HG03469 (cell line): ENCODE measurements around the gene AMPH.

Experiments
- ATAC-seq: cut with Tn5 transposase; IDR thresholded peaks from one replicate; pipeline ENCODE4 v1.9.1; 2021; ENCODE audit warnings: mild to moderate bottlenecking, moderate library complexity, moderate number of reproducible peaks; ENCODE audit not compliant: unreplicated experiment

AMPH gene

DNA sequence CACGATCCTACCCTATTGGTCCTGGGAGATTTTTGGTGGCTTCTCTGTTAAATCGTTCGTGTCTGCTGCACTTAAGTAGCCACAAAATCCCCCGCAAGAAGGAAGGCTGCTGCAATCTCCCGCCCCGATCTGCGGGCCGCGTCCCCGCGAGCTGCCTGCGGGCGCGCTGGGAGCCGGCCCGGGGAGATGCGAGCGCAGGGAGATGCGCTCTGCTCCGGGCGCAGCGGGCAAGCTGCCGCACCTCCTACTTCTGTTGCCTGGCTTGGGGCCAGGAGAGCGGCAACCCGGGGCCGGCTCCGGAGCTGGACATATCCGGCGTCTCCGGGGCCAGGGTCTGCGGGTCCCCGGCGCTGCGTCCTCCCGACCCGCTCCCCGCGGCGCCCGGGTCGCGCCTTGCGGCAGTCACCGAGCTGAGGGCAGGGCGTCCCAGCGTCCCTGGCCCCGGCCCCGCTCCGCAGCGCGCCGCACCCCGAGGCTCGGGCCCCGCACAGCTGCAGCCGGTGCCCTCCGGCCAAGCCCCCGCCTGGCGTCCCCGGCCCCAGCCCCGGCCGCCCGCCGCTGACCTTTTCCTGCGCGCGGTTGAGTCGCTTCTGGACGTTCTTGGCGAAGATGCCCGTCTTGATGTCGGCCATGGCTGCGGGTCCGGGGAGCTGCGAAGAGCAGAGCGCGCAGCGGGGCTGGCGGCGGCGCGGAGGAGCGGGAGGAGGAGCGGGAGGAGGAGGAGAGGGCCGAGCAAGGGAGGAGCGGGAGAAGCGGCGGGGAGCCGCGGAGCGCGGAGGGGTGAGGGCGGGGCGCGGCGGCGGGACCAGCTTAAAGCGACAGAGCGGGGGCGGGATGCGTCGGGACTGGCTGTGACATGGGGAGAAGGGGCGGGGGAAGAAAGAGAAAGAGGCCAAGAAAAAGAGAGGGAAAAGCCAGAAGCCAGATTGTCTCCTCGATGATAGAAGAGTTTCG is at the start of gene AMPH:
AMPH (minus strand) TSS at position 654 of the 954 bp plus-strand sequence; CDS start at position 632, 22 bp downstream.
- ATAC-seq, result no peak

DNA sequence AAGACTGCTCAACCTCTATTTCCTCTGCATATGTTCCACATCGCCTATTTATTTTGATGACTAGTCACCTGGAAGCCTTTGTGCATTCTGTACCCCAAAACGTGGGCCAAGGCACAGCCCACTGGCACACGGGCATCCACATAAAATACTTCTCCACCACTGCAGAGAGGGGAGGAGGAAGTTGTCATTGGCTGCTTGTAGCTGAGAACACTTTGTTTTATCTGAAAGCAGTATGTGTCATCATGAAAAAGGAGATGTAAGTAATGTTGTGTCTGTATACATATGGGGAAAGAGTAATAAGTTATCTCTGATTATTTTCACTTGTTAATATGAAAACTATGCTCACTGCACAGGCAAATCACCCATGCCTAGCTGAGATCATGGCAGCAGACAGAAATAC is 48.2 kb upstream of the AMPH start:
- ATAC-seq, result no peak

DNA sequence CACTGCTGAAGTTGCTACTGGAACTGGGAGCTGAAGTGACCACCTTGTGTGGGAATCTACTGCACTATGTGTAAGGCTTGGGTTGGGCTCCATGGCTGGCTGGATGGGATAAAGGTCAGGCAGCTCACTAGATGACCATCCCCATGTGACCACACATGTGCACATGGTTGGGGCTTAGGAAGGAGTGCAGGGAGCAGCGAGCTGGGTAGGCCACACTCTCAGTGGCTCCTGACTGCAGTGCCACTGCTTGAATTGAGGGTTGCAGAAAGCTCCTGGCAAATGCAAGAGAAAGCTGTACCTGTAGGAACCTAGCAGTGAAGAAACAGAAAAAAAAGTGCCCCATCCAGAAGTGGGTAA is 47.5 kb upstream of the AMPH start:
- no peak for ATAC-seq

DNA sequence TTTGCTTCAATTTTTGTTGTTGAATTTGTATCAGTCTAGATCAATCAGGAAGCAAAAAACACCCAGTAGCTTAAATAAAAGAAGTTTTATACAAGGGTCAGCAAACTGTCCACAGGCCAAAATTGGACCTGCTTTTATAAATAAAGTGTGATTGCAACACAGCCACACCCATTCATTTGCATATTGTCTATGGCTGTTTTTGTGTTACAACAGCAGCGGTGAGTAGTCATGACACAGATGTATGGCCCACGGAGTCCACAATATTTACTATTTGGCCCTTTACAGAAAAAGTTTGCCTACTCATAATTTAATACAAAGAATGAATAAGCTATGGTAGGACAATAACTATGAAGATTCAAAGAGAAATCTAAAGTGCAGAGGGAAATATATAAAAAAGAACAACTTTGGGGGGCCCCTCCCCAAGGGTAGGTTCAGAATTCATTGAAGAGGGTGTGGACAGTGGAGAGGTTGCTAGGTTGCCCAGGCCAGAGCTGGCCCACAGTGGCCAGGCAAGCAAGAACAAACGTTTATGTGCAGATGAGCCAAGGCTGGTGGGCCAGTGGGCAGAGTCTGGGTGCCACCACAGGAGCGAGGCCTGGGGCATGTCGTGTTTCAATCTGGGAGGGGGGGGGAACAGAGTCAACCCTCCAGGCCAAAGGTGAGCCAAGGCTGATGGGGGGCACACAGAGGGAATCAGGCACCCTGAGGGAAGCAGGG is 47.0 kb upstream of the AMPH start:
- ATAC-seq, result no peak

DNA sequence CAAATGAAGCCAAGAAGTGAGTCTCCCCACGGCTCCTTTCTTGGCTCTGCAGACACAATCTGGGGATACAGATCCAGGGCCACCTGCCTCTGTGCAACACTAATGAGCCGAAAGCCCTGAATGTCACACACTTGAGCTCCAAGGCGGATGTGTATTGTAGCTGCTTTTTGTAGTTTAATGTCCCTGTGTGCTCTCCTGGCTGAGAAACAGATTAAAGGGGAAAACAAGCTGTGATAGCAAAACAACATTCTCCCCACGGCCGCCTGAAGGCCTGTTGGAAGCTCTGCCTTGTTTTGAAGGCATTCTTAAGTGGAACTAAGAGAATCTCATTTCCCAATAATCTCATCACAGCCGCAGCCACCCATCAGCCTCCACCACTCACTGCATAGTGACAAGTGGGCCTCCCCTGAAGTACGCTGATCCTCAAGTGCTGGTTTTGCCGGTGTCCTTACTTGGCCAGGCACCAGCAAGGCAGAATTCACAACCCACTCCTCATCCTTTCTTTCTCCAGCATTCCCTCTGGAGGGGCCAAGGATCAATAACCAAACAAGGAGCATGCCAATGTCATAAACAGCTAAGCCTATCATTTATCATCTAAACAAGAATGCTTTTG is 44.4 kb upstream of the AMPH start:
- ATAC-seq, result no peak

DNA sequence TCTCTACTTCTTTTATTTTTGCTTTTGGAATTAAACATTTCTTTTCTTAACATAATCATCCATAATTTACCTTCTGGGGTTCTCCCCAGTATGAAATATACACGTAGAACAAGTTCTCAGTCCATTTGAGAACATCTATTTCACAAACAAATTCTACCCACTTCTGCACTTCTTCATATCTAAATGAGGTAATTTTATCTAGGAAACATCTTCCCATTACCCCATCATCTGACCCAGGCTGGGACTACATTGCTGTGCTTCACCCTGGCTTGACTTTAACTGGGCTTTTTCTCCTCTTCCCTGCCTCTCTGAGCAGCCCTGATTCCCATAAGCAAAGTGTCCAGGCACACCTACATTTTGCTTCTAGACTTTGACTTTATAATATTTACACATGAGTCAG is 43.3 kb upstream of the AMPH start:
- ATAC-seq, result no peak

DNA sequence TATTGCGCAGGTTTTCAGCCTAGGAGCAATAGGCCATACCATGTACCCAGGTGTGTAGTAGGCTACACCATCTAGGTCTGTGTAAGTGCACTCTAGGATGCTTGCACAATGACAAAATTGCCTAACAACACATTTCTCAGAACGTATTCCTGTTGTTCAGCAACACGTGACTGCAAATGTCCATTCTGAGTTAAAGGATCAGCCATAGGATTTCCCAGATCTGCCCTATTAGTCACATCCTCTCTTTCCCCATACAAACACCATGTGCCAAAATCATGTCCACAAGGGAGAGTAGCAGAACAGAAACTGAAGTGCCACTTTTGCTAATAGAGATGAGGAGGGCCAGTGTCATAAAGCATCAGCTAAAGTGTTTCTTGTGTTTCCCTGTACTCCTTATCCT is 42.6 kb upstream of the AMPH start:
- ATAC-seq, result no peak

DNA sequence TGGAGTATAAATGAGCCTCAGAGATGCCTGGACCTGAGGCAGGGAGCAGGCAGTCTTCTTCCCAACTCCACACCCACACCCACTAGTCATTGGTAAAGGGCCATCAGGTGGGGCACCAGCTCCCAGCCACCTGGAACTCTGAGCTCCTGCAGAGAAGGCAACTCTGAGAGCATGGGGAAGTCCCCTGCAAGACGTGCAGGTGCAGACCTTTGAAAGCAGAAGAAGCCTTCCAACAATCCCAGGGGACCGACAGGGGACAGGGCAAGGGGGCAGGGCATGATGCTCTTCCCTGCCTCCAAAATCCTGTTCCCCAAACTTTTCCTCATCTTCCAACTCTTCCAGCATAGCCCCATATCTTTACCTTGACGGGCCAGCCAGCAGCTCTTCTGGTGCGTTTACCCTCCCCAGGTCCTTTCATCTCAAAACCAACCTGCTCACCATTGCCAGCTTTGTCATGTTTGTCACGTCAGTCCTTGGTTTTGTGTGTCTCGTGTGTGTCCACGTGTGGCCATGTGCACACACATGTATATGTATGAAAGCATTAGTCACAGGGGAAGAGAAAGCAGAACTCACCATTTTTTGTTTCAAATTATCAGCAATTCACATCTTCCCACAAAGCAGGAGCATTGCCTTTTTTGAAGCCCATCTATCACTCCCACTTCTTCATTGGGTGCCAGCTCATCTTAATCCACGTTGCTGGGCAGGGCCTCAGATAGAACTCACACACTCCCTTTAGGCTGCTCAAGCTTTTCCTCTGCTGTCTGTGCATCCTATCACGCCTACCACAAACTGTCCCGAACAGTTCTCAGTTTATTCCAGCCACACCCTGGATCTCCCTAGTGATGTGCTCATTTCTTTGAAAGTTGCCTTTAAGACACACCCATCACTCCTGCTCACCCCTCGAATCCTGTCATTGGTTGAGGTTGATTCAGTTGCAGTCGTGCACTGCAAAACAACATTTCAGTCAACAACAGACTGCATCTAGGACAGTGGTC is 41.0 kb upstream of the AMPH start:
- peak; percentile 42 for ATAC-seq

DNA sequence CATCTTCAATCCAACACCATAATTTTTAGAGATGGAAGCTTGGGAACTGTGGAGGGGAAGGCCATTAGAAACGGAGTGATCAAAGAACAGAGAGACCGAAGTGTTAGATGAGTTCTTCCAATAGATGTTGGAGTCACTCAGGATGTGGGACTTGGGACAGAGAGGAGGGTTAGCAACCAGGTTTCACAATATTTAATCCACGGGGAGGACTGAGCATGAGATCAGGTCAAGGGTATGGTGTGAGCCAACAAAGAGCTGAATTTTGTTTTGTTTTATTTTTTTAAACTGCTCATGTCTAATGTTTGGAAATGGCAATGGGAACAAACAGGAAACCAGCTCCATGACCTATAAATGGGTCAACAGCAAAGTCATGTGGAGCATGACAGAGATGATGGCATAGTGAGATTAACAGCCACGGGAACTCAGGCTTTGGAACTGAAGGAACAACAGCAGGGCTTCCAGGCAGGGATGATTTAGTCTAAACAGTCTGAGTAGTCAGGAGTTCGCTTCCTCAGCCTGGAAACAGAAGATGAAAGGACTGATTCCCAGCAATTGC is 38.9 kb upstream of the AMPH start:
- ATAC-seq, result no peak

DNA sequence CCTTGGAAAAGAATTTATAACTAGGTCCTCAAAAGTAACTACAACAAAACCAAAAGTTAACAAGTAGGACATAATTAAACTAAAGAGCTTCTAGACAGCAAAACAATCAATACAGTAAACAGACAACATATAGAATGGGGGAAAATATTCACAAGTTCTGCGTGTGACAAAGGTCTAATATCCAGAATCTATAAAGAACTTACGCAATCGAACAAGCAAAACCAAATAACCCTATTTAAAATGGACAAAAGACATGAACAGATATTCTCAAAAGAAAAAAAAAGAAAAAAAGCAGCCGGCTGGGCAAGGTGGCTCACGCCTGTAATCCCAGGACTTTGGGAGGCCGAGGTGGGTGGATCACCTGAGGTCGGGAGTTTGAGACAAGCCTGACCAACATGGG is 33.8 kb upstream of the AMPH start:
- no peak for ATAC-seq

DNA sequence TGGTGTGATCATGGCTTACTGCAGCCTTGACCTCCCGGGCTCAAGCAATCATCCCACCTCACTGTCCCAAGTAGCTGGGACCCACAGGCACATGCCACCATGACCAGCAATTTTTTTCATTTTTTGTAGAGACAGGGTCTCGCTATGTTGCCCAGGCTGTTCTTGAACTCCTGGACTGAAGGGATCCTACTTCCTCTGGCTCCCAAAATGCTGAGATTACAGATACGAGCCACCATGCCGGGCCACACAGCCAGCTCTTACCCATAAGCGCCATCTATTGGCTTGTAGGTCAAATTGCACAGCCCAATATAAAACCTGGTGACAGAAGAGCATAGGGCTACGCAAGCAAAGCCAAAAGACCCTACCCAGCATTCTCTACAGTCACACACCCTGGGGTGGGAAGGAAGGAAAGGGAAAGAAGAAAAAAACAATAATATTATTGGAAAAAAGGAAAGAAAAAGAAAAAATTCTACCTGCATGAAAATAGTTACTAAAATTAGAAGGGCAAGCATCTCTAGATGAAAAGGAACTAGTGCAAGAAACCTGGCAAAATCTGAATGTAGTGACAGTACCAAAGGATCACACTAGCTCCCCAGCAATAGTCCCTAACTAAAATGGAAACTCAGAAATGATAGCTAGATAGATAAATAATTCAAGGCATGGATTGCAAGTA is 29.4 kb upstream of the AMPH start:
- peak; percentile 60 for ATAC-seq

DNA sequence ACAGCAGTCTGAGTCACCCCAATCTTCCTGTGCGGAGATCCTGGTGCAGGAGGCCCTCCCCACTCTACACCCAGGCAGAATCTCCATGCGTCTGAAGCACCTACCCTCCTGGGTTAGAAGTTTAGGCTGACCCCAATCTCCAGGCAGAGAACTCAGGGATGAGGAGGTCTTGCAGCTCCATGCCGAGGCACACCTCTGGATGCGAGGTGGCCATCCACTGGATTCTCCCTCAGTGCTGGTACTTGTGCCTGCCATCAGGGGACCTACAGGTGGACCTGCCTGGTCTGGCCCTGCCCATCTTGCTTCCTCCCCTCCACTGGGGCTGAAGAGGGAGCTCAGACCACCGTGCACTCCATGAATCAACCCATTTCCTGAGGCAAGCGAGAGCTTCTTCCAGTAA is 28.8 kb upstream of the AMPH start:
- no peak for ATAC-seq

DNA sequence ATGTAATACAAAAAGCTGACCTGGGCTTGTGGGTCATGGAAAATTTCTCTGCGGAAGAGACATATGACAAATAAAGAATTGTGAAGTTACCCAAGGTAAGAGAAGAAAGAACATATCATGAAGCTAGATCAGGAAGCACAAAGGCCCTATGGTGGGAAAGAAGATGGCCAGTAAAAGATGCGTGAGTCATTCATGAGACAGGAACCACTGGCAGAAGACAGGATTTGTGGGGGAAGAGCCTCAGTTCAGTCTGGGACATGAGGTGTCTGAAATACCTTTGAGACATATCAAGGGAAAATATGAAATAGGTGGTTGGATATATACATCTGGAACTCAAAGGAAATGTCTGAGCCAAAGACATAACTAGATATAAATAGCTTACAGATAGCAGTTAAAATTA is 27.7 kb upstream of the AMPH start:
- no peak for ATAC-seq

DNA sequence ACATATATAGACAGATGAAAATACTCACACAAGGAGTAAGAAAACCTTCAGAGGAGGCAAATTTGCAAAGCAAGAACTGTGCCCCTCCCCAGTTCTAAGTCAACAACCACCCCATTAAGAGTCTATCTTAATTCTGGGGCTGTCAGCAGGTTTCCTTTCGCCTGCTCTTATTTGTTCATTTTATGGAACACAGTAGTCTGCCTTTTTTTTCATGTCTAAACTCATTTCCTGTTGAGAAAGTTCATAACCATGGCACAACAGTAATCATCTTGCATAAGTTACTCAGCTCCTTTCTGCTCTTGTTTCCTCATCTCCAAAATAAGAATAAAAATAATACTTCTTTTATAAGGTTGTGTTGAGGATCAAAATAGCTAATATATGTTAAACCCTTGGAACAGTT is 25.8 kb upstream of the AMPH start:
- no peak for ATAC-seq

DNA sequence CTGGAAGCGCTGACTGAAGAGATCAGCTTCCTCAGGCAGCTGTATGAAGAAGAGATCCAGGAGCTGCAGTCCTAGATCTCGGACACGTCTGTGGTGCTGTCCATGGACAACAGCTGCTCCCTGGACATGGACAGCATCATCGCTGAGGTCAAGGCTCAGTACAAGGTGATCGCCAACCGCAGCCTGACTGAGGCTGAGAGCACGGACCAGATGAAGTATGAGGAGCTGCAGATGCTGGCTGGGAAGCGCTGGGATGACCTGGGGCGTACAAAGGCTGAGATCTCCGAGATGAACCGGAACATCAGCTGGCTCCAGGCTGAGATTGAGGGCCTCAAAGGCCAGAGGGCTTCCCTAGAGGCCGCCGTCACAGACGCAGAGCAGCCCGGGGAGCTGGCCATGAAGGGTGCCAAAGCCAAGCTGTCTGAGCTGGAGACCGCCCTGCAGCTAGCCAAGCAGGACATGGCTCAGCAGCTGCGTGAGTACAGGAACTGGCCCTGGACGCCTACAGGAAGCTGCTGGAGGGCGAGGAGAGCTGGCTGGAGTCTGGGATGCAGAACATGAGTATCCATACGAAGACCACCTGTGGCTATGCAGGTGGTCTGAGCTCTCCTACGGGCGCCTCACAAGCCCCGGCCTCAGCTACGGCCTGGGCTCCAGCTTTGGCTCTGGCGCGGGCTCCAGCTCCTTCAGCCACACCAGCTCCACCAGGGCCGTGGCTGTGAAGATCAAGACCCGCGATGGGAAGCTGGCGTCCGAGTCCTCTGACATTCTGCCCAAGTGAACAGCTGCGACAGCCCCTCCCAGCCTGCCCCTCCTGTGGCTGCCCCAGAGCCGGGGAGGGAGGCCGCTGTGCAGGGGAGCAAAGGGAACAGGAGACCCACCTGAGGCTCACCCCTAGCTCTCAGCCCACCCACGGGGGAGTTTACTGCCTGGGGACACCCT is 24.9 kb upstream of the AMPH start:
- ATAC-seq, result no peak

DNA sequence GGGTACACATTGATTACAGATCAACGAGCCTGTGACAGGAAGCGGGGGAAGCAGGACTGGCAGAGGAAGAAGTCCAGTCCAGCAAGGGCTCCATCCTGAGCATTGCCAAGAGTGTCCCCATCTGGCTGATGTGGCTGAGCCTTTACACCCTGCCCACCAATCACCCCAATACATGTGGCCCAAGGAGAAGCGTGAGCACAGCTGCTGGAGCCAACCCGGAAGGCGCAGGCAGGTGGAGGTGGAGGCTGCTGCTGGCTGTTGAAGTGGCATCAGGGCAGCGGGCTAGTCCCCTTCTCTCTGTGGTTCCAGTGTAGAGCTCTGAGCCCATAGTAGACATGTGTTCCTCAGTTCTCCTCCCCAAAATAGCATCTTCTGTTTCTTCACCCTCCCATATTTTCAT is 6.8 kb upstream of the AMPH start:
- no peak for ATAC-seq

DNA sequence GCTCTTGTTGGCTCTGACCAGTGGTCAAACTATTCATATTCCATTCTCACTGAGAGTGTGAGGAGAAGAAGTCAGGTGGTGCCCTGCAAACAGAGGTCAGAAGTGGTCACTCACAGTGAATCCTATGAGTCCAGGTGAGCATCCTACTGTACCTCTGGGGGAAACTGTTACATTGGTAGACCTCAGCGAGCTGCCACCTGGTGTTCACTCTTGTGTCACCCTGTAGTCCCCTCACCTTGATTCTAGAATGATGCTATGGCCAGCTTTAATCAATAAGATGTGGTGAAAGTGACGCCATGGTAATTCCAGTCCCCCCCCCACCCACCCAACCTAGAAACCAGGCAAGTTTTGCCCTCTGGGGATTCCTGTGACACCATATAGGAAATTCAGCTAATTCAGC is 1.2 kb upstream of the AMPH start:
- ATAC-seq, result no peak

DNA sequence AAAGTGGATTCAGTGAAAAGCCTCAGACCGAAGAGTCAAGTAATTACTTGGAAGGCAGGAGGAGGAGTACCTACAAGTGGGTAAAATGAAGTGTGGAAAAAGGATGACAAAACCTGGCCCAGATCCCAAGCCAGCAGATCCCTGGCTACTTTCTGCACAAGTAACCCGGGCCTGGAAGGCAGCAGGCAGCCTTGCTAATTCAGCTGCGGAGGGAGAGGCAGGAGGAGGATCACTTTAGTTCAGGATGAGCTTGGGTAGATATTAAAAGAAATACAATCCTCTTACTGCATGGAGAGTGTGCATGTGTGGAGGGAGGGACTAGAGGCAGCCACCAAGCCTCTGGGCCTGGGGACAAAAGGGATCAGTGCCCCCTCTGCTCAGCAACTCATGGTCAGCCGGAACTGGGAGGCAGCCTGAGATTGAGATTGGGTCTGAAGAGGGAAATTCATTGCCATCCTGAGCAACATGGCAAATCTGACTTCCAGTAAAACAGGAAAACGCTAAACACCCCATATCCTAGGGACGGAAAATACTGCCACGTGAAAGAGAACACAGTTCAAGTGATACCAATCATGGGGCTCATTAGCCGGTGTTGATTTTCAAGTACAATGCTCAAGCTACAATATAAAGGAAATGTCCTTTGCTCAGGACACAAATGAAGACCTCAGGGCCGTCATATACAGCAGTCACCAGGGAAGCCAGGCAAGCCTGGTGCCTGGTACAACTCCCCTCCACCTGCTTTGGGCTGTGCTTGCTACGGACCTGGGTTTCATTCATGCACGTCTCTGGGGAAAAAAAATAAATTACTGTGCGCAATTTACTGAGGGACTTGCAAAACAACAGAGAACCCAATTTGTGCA is 1.3 kb downstream of the AMPH start:
- no peak for ATAC-seq
